Stimulated activated CD8-positive, alpha-beta memory T cell treated with anti-CD3 and anti-CD28 coated beads, Interleukin-4, amount 100 ng/mL, for 24 hours (primary cell): ENCODE data around the gene TTC27.
"Not testable (repeated sequence)": the region's sequence is repeated elsewhere in the genome, so short reads cannot be mapped to it uniquely, and the experiment has no call there.

ENCODE experiments used
- DNase-seq: peaks from one replicate; pipeline ENCODE4 v3.0.0-alpha.2; 2020; ENCODE audit warnings: low read depth

Gene TTC27

DNA sequence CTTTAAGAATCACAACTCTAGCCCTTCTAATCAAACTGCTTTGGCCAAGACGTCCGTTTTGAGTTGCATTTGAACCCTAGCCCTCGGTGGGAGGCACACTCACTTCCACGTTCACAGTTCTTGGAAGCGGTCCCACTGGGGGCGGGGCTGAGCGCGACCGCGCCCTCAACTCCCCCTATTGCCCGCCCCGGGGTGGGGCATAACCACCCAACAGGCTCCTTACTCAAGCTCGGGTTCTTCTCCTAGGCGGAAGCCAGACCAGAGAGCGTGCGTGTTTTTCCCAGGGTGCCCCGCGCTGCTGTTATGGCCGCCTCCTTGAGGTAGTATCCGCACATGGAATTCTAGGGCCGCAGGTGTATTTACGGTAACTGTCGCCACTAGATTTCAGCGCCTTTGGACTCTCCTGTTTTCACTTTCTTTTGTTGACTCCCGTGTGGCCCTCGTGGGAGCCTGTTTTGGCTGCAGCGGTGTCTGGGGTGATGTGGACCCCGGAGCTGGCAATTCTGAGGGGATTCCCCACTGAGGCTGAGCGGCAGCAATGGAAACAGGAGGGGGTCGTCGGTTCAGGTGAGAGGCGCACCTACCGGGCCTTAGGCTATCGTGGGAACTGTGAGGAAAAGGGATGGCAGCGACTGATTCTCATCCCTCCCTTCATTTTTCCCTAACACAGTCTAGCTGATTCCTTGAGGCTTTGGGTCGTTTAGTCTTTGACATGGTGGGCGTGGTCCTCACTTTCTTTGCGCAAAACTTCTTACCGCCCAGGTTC is at the start of gene TTC27:
TTC27 (plus strand) TSS at position 237 of the 766 bp plus-strand sequence; CDS start at position 480, 243 bp downstream.
- DNase-seq = peak; percentile 91

DNA sequence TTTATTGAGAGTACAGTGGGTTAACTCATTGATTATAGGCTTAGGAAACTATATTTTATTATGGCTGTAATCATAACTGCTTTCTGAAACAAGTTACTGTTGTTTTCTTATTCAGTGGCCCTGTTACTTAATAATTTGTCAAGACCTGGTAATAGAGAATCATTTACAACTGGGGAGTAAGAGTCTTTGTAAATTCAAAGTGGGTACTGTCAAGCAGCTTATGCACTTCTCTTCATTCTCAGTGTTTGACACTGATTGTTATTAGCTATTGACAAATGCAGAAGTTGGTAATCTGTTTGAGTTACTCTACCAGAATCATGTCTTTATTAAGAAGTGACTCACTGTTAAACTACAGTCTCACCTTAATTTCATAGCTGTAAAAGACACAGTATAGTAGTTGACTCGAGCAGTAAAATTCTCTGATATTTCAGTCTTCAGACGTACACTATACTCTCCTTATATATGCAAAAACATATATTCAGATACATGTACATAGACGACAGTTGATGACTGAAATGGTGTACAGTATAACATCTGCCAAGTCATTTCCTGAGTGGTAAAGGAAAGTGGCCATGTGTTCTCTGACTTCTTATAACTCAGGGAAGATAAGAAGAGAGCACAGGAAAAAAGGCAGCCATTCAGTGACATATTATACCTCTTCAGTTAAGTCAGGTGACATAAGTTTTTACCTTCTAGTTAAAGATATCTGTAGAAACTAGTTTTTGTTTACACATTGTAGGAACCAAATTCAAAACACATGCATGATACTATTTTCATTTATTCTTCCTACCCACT is 36.0 kb upstream of the TTC27 start:
- DNase-seq = no peak

- no peak for DNase-seq
Observed at GRCh38 chr2:32594573-32594972, 33.3 kb upstream of the TTC27 start.

GRCh38 chr2:32611366-32611765 is 16.5 kb upstream of the TTC27 start:
- DNase-seq = no peak

- DNase-seq = no peak
Observed at GRCh38 chr2:32611771-32612170, 16.1 kb upstream of the TTC27 start.

DNA sequence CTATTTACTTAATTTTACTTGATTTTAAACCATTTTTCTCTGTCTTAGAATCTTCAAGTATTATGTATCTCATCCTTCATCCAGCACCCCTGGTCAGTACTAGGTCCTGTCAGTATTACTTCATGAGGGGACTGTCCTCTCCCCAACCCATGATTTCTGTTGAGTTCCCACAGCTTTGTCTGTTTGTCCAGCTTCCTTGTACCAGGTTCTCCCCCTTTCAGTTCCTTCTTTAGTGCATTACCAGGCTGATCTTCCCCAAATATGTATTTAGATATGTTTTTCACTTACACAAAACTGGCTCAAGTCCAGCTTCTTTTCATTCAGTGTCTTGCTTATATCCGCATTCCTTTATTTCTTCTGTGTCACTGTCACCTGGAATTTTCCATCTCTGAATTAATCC is 13.8 kb upstream of the TTC27 start:
- DNase-seq = no peak

GRCh38 chr2:32617599-32618189 is 10.2 kb upstream of the TTC27 start:
- no peak for DNase-seq

DNA sequence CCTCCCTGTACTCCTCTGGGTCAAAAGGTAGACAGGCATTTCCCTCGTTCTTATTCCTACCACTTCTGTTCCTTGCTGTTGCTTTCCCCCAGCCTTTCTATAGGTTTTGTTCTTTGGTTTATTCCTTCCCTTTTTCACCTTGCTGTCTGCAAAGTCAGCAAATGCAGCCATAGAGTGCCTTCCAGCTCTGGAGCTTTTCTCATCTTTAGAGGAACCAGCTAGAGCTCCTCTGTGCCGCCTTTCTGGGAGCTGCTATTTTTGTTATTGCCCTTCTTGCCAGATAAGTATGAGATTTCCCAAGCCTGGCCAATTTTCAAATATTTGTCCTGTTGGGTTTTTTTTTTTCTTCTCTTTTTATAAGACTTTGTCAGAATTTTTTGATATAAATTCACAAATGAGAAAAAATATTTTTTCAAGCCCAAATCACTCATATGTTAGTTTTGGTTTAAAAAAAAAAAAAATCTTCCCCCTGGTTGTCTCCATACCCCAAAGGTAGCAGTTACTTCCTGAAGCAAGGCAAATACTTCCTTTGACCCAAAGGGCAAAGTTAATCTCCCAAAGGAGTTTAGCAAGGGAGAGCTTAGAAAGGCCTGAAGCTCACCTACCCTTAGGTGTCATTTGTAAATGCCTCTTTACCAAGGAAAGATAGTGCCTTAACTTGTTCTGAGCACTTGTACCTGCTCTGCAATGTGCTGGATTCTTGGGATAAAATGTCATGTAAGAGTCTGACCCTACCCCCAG is 5.1 kb upstream of the TTC27 start:
- no peak for DNase-seq

GRCh38 chr2:32623311-32623706 is 4.5 kb upstream of the TTC27 start:
- DNase-seq = no peak

GRCh38 chr2:32624812-32625211 is 3.0 kb upstream of the TTC27 start:
- DNase-seq = no peak

DNA sequence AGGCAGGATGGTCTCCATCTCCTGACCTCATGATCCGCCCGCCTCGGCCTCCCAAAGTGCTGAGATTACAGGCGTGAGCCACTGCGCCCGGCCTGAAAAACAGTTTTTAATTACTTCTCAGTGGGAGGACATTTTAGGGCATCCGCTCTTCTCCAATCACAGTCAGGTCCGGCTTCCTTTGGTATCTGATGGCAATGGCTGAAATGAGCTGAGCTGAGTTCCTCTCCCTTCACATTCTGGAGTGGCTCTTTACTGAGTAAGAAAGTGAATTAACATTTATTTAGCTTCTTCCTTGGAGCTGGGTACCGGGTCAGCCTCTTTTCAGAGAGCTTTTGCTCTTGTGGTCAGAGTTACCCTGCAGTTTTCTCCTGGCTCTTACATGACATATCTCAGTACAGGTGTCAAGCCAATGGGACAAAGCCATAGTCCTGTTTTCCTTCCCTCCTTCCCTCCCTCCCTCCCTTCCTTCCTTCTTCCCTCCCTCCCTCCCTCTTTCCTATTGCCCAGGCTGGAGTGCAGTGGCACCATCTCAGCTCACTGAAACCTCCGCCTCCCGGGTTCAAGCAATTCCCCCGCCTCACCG is 1.1 kb upstream of the TTC27 start:
- no peak for DNase-seq

DNA sequence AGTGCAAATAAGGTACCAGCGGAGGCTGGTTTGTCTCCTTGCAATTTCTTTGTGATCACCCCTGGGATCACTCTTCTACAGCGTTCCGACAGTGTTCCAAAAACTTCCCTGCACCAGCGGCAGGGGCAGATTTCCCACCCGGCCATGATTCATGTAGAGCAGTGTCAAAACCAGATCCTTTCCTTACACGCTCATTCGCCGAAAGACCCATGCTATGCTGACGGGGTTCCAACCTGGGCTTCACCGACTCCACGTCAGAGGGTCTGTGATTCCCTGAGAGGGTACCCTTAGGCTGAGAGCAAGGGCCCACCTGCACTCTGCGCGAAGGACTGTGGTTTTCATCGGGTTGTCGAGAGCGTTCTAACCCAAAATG is 423 bp upstream of the TTC27 start:
- DNase-seq = no peak

DNA sequence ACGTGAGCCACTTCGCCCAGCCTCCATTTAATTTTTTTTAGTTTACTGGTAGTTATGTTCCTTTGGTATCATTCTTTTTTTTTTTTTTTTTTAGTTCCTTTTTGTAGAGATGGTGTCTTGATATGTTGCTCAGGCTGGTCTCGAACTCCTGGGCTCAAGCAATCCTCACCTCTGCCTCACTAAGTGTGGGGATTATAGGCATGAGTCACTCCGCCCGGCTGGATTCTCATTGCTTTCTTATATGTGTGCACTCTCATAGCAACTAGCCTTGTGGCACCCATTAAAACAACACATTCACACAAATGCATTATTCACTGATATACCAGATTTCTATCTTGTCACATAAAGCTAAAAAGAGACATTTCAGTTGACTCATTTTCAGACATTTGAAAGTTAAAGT is 4.2 kb downstream of the TTC27 start:
- no peak for DNase-seq

DNA sequence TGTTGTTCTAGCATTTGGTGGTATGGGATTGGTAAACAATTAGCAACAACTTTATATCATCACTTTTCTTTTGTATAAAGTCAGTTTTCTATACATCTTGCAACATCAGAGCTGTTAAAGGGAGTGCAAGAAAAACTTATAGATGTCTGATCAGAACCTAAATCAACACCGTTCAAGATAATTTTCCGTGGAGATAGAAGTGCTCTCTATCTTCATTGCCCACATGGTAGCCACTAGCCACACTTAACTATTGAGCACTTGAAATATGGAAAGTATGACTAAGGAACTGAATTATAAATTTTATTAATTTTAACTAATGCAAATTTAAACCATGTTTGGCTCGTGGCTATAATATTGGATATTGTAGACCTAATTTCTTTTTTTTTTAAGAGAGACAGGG is 5.2 kb downstream of the TTC27 start:
- DNase-seq = no peak

GRCh38 chr2:32638548-32638947 is 10.7 kb downstream of the TTC27 start:
- DNase-seq = not testable (repeated sequence)

- DNase-seq = no peak
Observed at GRCh38 chr2:32641180-32641579, 13.3 kb downstream of the TTC27 start.

- DNase-seq = no peak
Observed at GRCh38 chr2:32647180-32647651, 19.4 kb downstream of the TTC27 start.

- DNase-seq = no peak
Observed at GRCh38 chr2:32652555-32653209, 24.8 kb downstream of the TTC27 start.

- DNase-seq = no peak
Observed at GRCh38 chr2:32656069-32656468, 28.2 kb downstream of the TTC27 start.

DNA sequence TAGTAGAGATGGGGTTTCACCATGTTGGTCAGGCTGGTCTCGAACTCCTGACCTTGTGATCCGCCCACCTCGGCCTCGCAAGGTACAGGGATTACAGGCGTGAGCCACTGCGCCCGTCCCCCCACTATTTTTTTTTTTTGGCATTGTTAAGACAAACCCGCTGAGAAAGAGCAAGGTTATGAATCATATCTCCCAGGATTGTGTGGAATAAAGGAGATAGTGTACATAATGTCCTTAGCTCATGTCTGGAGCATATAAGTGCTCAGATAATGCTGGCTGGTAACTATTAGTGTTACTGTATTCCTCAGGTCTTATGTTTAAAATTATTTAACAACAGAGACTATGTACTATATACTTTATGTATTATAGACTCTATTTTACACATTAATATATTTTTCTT is 36.0 kb downstream of the TTC27 start:
- DNase-seq = no peak

- DNase-seq = no peak
Observed at GRCh38 chr2:32666704-32667103, 38.9 kb downstream of the TTC27 start.
